ENCODE results near the gene FKRP.

- no peak for TF ChIP-seq CSDC2 (CRISPR knock-in tag; IDR thresholded peaks at IDR 0.05)
- TF ChIP-seq ZNF70 (CRISPR knock-in tag; IDR thresholded peaks at IDR 0.05) = no peak
- TF ChIP-seq GLIS3 (CRISPR knock-in tag; IDR thresholded peaks at IDR 0.05) = no peak
- TF ChIP-seq ZFP3 (CRISPR knock-in tag; IDR thresholded peaks at IDR 0.05) = no peak
- TF ChIP-seq PATZ1 (CRISPR knock-in tag; IDR thresholded peaks at IDR 0.05; ENCODE audit: borderline replicate concordance) = no peak
- TF ChIP-seq ARNTL (CRISPR knock-in tag; IDR thresholded peaks at IDR 0.05; ENCODE audit: borderline replicate concordance, low read depth) = no peak
Measured at GRCh38 chr19:46739290-46739771, 6.5 kb upstream of the FKRP start.
